Measurements from ENCODE around the gene ALDH2. TPM values are rescaled to one million over a fixed set of nuclear protein-coding genes. Genes with fewer than 3 reads are reported as not detected.
"Not testable (repeated sequence)": the region's sequence is repeated elsewhere in the genome, so short reads cannot be mapped to it uniquely, and the experiment has no call there.

Gene ALDH2
- total and polyA plus RNA-seq, 2 experiments from 2014 or later = 130 to 164 TPM

- TF ChIP-seq, protein P1, sequence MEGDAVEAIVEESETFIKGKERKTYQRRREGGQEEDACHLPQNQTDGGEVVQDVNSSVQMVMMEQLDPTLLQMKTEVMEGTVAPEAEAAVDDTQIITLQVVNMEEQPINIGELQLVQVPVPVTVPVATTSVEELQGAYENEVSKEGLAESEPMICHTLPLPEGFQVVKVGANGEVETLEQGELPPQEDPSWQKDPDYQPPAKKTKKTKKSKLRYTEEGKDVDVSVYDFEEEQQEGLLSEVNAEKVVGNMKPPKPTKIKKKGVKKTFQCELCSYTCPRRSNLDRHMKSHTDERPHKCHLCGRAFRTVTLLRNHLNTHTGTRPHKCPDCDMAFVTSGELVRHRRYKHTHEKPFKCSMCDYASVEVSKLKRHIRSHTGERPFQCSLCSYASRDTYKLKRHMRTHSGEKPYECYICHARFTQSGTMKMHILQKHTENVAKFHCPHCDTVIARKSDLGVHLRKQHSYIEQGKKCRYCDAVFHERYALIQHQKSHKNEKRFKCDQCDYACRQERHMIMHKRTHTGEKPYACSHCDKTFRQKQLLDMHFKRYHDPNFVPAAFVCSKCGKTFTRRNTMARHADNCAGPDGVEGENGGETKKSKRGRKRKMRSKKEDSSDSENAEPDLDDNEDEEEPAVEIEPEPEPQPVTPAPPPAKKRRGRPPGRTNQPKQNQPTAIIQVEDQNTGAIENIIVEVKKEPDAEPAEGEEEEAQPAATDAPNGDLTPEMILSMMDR (IDR thresholded peaks at IDR 0.05; ENCODE audit: low read depth, low read length) = no peak
- Histone ChIP-seq H3K4me1 (ENCODE audit: low read depth) (no peaks in the 10 kb centered on the region), H3K27ac (no peak overlapping the region), H3K9me3 (ENCODE audit: low read depth) (no peaks in the 10 kb centered on the region), H3K36me3 (no peaks in the 10 kb centered on the region), H3K27me3 (no peaks in the 10 kb centered on the region), H3K4me3 (no peak overlapping the region)
- no peak for DNase-seq (ENCODE audit: low read depth in 1 of 2, low spot score in 1 of 2)
Measured at GRCh38 chr12:111825509-111825908, 58.8 kb downstream of the ALDH2 start.

DNA sequence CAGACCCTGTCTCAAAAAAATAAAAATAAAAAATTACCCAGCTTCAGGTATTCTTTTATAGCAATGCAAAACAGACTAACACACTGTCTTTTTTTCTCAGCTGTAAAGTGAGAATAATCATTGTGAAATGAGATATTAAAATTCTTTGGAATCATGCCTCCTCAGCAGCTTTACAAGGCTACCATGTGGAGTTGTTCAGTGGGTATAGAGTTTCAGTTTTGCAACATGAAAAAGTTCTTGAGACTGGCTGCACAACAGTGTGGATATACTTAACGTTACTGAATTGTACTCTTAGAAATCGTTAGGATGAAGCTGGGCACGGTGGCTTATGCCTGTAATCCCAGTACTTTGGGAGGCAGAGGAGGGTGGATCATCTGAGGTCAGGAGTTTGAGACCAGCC is 59.6 kb downstream of the ALDH2 start:
- no peaks in the 10 kb centered on the region for H3K4me1 ChIP-seq (ENCODE audit: low read depth)

DNA sequence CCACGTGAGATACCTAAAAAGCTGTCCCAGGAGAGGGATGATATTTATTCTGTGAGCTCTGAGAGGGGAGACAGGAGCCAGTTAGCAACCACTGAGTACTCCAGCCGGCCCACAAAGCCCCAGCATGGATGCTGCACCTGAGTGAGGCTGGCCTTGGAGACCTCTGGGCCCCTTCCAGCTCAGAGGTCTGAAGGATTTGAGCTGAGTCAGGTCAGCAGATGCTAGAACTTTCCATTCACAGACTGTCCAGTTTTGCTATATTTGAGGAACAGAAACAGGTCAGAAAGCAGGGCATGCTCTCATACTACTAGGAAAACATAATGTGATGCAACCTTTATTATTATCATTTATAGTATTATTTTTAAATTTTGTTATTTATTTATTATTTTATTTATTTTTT is 60.3 kb downstream of the ALDH2 start:
- TF ChIP-seq, protein P1 (IDR thresholded peaks at IDR 0.05; ENCODE audit: low read depth, low read length) = no peak
- no peak for DNase-seq (ENCODE audit: low read depth in 1 of 2, low spot score in 1 of 2)

More for the DNA sequence above, 59.6 kb downstream of the ALDH2 start:
- TF ChIP-seq, protein P1 (IDR thresholded peaks at IDR 0.05; ENCODE audit: low read depth, low read length) = no peak
- H3K36me3 ChIP-seq = no peaks in the 10 kb centered on the region
- no peaks in the 10 kb centered on the region for H3K9me3 ChIP-seq (ENCODE audit: low read depth)
- no peak overlapping the region for H3K27ac ChIP-seq
- no peak for DNase-seq (ENCODE audit: low read depth in 1 of 2, low spot score in 1 of 2)
- H3K4me3 ChIP-seq = no peak overlapping the region
- no peaks in the 10 kb centered on the region for H3K27me3 ChIP-seq

GRCh38 chr12:111827907-111828306 is 61.2 kb downstream of the ALDH2 start:
- H3K36me3 ChIP-seq = no peaks in the 10 kb centered on the region
- no peaks in the 10 kb centered on the region for H3K9me3 ChIP-seq (ENCODE audit: low read depth)
- H3K4me3 ChIP-seq = no peak overlapping the region
- no peak overlapping the region for H3K27ac ChIP-seq
- H3K27me3 ChIP-seq = no peaks in the 10 kb centered on the region
- TF ChIP-seq, protein P1 (IDR thresholded peaks at IDR 0.05; ENCODE audit: low read depth, low read length) = no peak
- no peaks in the 10 kb centered on the region for H3K4me1 ChIP-seq (ENCODE audit: low read depth)
- no peak for DNase-seq (ENCODE audit: low read depth in 1 of 2, low spot score in 1 of 2)

More for the DNA sequence above, 60.3 kb downstream of the ALDH2 start:
- Histone ChIP-seq H3K27me3 (no peaks in the 10 kb centered on the region), H3K9me3 (ENCODE audit: low read depth) (no peaks in the 10 kb centered on the region), H3K36me3 (no peaks in the 10 kb centered on the region), H3K4me1 (ENCODE audit: low read depth) (no peaks in the 10 kb centered on the region), H3K27ac (no peak overlapping the region), H3K4me3 (no peak overlapping the region)

- no peaks in the 10 kb centered on the region for H3K9me3 ChIP-seq (ENCODE audit: low read depth)
- TF ChIP-seq, protein P1 (IDR thresholded peaks at IDR 0.05; ENCODE audit: low read depth, low read length) = no peak
- no peak overlapping the region for H3K4me3 ChIP-seq
- no peak overlapping the region for H3K27ac ChIP-seq
- no peaks in the 10 kb centered on the region for H3K27me3 ChIP-seq
- no peaks in the 10 kb centered on the region for H3K36me3 ChIP-seq
- H3K4me1 ChIP-seq (ENCODE audit: low read depth) = no peaks in the 10 kb centered on the region
- no peak for DNase-seq (ENCODE audit: low read depth in 1 of 2, low spot score in 1 of 2)
Measured at GRCh38 chr12:111828338-111828979, 61.7 kb downstream of the ALDH2 start.

GRCh38 chr12:111829635-111830034 is 62.9 kb downstream of the ALDH2 start:
- not testable (repeated sequence) for H3K27me3 ChIP-seq; H3K4me1 ChIP-seq (ENCODE audit: low read depth); H3K27ac ChIP-seq; DNase-seq (ENCODE audit: low read depth in 1 of 2, low spot score in 1 of 2); H3K9me3 ChIP-seq (ENCODE audit: low read depth); H3K36me3 ChIP-seq; H3K4me3 ChIP-seq

GRCh38 chr12:111834740-111835386 is 68.1 kb downstream of the ALDH2 start:
- H3K27me3 ChIP-seq; H3K4me3 ChIP-seq; H3K9me3 ChIP-seq (ENCODE audit: low read depth); H3K36me3 ChIP-seq; H3K4me1 ChIP-seq (ENCODE audit: low read depth); DNase-seq (ENCODE audit: low read depth in 1 of 2, low spot score in 1 of 2); H3K27ac ChIP-seq: not testable (repeated sequence)

DNA sequence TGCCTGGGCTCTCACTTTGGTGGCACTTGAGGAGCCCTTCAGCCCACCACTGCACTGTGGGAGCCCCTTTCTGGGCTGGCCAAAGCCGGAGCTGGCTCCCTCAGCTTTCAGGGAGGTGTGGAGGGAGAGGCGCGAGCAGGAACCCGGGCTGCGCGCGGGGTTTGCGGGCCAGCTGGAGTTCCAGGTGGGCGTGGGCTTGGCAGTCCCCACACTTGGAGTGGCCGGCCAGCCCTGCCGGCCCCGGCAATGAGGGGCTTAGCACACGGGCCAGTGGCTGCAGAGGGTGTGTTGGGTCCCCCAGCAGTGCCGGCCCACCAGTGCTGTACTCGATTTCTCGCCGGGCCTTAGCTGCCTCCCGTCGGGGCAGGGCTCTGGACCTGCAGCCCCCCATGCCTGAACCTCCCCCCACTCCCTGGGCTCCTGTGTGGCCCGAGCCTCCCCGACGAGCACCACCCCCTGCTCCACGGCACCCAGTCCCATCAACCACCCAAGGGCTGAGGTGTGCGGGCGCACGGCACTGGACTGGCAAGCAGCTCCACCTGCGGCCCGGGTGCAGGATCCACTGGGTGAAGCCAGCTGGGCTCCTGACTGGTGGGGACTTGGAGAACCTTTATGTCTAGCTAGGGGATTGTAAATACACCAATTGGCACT is 68.9 kb downstream of the ALDH2 start:
- H3K27ac ChIP-seq; DNase-seq (ENCODE audit: low read depth in 1 of 2, low spot score in 1 of 2); H3K4me3 ChIP-seq; H3K27me3 ChIP-seq; H3K9me3 ChIP-seq (ENCODE audit: low read depth); H3K36me3 ChIP-seq; H3K4me1 ChIP-seq (ENCODE audit: low read depth): not testable (repeated sequence)

Data from cardiac muscle cell (in vitro differentiated cells and primary cell).